Measurements from ENCODE around the gene IQCH.

The IQCH gene

DNA sequence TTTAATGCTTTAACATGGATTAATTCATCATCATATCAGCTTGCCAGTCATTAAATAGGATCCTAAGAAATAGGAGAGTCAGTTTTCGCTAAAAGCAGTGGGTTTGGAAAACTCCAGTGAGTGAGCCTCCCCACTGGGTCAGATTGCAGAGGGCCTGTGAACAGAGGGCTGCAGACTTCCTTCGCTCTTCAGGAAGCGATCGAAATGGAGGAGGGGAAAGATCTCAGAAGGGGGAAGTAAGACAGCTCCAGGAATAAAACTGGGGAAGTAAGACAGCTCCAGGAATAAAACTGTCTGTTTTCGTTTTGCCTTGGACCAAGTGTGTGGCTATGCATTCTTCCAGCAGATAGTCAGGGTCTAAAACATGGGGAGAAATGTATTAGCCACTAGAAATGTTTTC is 141.5 kb downstream of the IQCH start:
- no peaks in the 10 kb centered on the region for H3K27me3 ChIP-seq (ENCODE audit: insufficient read depth, low read length)
- H2AFZ ChIP-seq (ENCODE audit: low read length) = no peak overlapping the region
- no peak overlapping the region for H3K9ac ChIP-seq (ENCODE audit: low read length)
- no peak overlapping the region for H3K4me2 ChIP-seq (ENCODE audit: low read length)
- H3K4me3 ChIP-seq (ENCODE audit: low read depth, low read length, poor library complexity, severe bottlenecking) = no peak overlapping the region
- H3K9me3 ChIP-seq (ENCODE audit: low read length) = no peaks in the 10 kb centered on the region
- H3F3A ChIP-seq (ENCODE audit: insufficient read depth, low read length) = no peaks in the 10 kb centered on the region
- no peak overlapping the region for H3K27ac ChIP-seq (ENCODE audit: low read depth, low read length, poor library complexity, severe bottlenecking)
- no peaks in the 10 kb centered on the region for H3K36me3 ChIP-seq (ENCODE audit: insufficient read depth, low read length)
- H3K79me2 ChIP-seq (ENCODE audit: insufficient read depth, low read length) = no peaks in the 10 kb centered on the region
- no peaks in the 10 kb centered on the region for H3K9me2 ChIP-seq (ENCODE audit: low read depth, low read length)
- H3K4me1 ChIP-seq (ENCODE audit: insufficient read depth, low read length, severe bottlenecking) = no peaks in the 10 kb centered on the region
- H4K20me1 ChIP-seq (ENCODE audit: insufficient read depth, low read length) = no peaks in the 10 kb centered on the region
- no peak for TF ChIP-seq EZH2 (IDR thresholded peaks at IDR 0.05; ENCODE audit: borderline replicate concordance, low read length)
- TF ChIP-seq, protein P1, sequence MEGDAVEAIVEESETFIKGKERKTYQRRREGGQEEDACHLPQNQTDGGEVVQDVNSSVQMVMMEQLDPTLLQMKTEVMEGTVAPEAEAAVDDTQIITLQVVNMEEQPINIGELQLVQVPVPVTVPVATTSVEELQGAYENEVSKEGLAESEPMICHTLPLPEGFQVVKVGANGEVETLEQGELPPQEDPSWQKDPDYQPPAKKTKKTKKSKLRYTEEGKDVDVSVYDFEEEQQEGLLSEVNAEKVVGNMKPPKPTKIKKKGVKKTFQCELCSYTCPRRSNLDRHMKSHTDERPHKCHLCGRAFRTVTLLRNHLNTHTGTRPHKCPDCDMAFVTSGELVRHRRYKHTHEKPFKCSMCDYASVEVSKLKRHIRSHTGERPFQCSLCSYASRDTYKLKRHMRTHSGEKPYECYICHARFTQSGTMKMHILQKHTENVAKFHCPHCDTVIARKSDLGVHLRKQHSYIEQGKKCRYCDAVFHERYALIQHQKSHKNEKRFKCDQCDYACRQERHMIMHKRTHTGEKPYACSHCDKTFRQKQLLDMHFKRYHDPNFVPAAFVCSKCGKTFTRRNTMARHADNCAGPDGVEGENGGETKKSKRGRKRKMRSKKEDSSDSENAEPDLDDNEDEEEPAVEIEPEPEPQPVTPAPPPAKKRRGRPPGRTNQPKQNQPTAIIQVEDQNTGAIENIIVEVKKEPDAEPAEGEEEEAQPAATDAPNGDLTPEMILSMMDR (IDR thresholded peaks at IDR 0.05; ENCODE audit: low read length) = no peak

DNA sequence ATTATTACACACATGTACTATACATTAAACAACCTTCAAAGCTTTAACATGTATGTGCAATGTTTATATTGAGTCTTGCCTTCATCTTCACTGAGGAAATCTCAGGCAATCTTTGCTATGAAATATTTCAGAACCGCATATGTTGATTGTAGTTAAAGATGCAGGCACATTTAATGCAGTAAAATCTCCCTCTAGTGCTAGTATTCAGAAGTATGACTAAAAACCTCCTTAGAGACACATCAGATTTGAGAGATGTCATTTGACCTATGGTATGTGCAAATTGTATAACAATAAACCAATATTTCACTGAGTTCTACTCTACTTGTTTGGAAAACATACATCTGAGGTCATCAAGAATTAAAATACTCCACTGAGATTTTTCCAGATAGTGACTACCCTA is 142.6 kb downstream of the IQCH start:
- Histone ChIP-seq H3K79me2 (ENCODE audit: insufficient read depth, low read length) (no peaks in the 10 kb centered on the region), H3K4me2 (ENCODE audit: low read length) (no peak overlapping the region), H3K4me3 (ENCODE audit: low read depth, low read length, poor library complexity, severe bottlenecking) (no peak overlapping the region), H3K27ac (ENCODE audit: low read depth, low read length, poor library complexity, severe bottlenecking) (no peak overlapping the region), H3K36me3 (ENCODE audit: insufficient read depth, low read length) (no peaks in the 10 kb centered on the region), H4K20me1 (ENCODE audit: insufficient read depth, low read length) (no peaks in the 10 kb centered on the region), H3K9ac (ENCODE audit: low read length) (no peak overlapping the region), H3K9me2 (ENCODE audit: low read depth, low read length) (no peaks in the 10 kb centered on the region), H2AFZ (ENCODE audit: low read length) (no peak overlapping the region), H3K27me3 (ENCODE audit: insufficient read depth, low read length) (no peaks in the 10 kb centered on the region), H3F3A (ENCODE audit: insufficient read depth, low read length) (no peaks in the 10 kb centered on the region), H3K9me3 (ENCODE audit: low read length) (no peaks in the 10 kb centered on the region), H3K4me1 (ENCODE audit: insufficient read depth, low read length, severe bottlenecking) (no peaks in the 10 kb centered on the region)
- TF ChIP-seq EZH2 (IDR thresholded peaks at IDR 0.05; ENCODE audit: borderline replicate concordance, low read length) = no peak
- TF ChIP-seq, protein P1 (IDR thresholded peaks at IDR 0.05; ENCODE audit: low read length) = peak; percentile 9; the same call in 1 of the 2 replicates

DNA sequence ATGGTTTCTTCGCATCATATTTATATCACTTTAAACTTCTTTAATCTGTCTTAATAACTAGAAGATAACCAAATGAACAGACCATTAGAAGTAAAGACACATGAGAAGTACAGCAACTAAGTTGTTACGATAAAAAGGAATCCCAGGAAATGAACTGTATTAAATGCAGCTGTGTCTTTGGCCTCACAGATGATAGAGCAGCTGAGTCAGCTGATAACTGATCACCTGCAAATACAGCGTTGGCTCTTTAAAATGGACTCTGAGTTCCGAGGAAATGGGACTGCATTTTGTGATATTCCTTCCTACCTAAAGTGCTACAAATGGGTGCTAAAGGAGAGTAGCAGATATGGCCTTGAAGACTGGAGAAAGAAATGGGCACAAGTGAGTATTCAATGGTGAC is 145.3 kb downstream of the IQCH start:
- H3K27me3 ChIP-seq (ENCODE audit: insufficient read depth, low read length) = no peaks in the 10 kb centered on the region

DNA sequence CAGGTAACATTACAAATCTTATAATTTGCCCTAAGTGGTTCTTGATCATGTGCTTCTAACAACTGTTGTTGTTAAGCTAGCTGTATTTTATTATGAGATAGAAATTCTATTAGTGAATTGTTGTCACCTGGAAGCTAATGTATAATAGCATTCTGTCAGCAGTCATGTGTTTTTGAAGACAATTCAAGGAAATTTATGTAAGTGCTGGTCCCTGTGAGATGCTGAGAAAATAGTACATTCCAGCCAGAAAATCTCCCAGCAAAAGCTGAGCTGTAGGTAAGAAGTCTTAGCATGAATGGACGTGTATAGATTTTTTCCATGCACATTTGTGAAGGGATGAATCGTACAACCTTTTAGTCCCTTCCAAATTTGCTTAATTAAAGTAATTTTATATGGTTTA is 146.3 kb downstream of the IQCH start:
- Histone ChIP-seq H3K36me3 (ENCODE audit: insufficient read depth, low read length) (no peaks in the 10 kb centered on the region), H3K27ac (ENCODE audit: low read depth, low read length, poor library complexity, severe bottlenecking) (no peak overlapping the region), H3K4me3 (ENCODE audit: low read depth, low read length, poor library complexity, severe bottlenecking) (no peak overlapping the region), H3K4me1 (ENCODE audit: insufficient read depth, low read length, severe bottlenecking) (no peaks in the 10 kb centered on the region), H3K4me2 (ENCODE audit: low read length) (no peak overlapping the region), H3K9ac (ENCODE audit: low read length) (no peak overlapping the region), H2AFZ (ENCODE audit: low read length) (no peak overlapping the region), H3K9me3 (ENCODE audit: low read length) (no peaks in the 10 kb centered on the region), H3K9me2 (ENCODE audit: low read depth, low read length) (no peaks in the 10 kb centered on the region), H4K20me1 (ENCODE audit: insufficient read depth, low read length) (no peaks in the 10 kb centered on the region), H3K27me3 (ENCODE audit: insufficient read depth, low read length) (no peaks in the 10 kb centered on the region), H3K79me2 (ENCODE audit: insufficient read depth, low read length) (no peaks in the 10 kb centered on the region), H3F3A (ENCODE audit: insufficient read depth, low read length) (no peaks in the 10 kb centered on the region)
- TF ChIP-seq, protein P1 (IDR thresholded peaks at IDR 0.05; ENCODE audit: low read length) = no peak
- TF ChIP-seq EZH2 (IDR thresholded peaks at IDR 0.05; ENCODE audit: borderline replicate concordance, low read length) = no peak

More for the DNA sequence above, 145.3 kb downstream of the IQCH start:
- Histone ChIP-seq H3K4me3 (ENCODE audit: low read depth, low read length, poor library complexity, severe bottlenecking) (no peak overlapping the region), H3F3A (ENCODE audit: insufficient read depth, low read length) (no peaks in the 10 kb centered on the region), H3K9me3 (ENCODE audit: low read length) (no peaks in the 10 kb centered on the region), H3K27ac (ENCODE audit: low read depth, low read length, poor library complexity, severe bottlenecking) (no peak overlapping the region), H2AFZ (ENCODE audit: low read length) (no peak overlapping the region), H3K4me1 (ENCODE audit: insufficient read depth, low read length, severe bottlenecking) (no peaks in the 10 kb centered on the region), H3K4me2 (ENCODE audit: low read length) (no peak overlapping the region), H3K79me2 (ENCODE audit: insufficient read depth, low read length) (no peaks in the 10 kb centered on the region), H3K9me2 (ENCODE audit: low read depth, low read length) (no peaks in the 10 kb centered on the region), H3K36me3 (ENCODE audit: insufficient read depth, low read length) (no peaks in the 10 kb centered on the region), H3K9ac (ENCODE audit: low read length) (no peak overlapping the region), H4K20me1 (ENCODE audit: insufficient read depth, low read length) (no peaks in the 10 kb centered on the region)
- no peak for TF ChIP-seq EZH2 (IDR thresholded peaks at IDR 0.05; ENCODE audit: borderline replicate concordance, low read length)
